ENCODE data around the gene PNMA6F.
A peak's percentile ranks its signal among the peaks of the same experiment; 100 is the strongest.

DNA sequence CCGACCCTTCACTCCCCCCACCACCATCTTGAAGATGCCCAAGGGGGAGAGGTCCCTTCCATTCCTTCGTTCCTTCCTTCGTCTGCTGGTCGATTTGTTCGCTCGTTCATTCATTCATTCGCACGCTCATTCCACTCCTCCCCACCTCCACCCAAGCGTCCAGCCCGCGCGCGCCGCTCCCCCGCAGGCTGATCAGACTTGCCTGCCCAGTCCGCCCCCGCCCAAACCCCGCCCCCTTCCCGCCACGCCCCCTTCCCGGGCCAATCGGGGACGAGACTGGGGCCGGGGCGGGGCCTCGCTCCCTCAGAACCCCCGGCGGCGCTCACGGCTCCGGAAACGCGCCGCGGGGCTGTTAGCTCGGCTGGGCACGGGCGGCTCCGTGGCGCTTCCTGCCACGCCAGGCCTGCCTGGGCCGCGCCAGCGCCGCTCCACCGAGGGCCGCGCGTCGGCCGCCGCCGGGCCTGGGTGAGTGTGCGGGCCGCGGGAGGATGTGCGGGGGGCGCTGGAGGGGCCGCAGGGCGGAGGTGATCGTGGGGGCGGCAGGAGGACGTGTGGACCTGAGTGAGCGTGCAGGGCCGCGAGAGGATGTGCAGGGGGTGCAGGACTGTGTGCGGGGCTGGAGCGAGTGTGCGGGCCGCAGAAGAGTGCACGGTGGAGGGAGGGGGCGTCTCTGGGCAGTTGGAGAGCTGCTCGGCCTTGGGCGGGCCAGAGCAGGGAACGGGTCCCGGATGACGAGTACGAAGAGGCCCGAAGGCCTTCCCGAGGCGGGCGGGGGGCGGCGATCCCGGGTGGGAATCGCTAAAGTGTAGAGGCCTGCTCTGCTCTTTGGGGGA, 12.5 kb upstream of the PNMA6F start, which contains the start of gene ZNF275:
- TF ChIP-seq, protein P1, sequence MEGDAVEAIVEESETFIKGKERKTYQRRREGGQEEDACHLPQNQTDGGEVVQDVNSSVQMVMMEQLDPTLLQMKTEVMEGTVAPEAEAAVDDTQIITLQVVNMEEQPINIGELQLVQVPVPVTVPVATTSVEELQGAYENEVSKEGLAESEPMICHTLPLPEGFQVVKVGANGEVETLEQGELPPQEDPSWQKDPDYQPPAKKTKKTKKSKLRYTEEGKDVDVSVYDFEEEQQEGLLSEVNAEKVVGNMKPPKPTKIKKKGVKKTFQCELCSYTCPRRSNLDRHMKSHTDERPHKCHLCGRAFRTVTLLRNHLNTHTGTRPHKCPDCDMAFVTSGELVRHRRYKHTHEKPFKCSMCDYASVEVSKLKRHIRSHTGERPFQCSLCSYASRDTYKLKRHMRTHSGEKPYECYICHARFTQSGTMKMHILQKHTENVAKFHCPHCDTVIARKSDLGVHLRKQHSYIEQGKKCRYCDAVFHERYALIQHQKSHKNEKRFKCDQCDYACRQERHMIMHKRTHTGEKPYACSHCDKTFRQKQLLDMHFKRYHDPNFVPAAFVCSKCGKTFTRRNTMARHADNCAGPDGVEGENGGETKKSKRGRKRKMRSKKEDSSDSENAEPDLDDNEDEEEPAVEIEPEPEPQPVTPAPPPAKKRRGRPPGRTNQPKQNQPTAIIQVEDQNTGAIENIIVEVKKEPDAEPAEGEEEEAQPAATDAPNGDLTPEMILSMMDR (IDR thresholded peaks at IDR 0.05), result no peak
- TF ChIP-seq POLR2A (IDR thresholded peaks at IDR 0.05), result peak in 1 of 2 donors; percentile 61

Measured in heart left ventricle (tissue), 13 donors.